ENCODE results near the gene GIPC3.

DNA sequence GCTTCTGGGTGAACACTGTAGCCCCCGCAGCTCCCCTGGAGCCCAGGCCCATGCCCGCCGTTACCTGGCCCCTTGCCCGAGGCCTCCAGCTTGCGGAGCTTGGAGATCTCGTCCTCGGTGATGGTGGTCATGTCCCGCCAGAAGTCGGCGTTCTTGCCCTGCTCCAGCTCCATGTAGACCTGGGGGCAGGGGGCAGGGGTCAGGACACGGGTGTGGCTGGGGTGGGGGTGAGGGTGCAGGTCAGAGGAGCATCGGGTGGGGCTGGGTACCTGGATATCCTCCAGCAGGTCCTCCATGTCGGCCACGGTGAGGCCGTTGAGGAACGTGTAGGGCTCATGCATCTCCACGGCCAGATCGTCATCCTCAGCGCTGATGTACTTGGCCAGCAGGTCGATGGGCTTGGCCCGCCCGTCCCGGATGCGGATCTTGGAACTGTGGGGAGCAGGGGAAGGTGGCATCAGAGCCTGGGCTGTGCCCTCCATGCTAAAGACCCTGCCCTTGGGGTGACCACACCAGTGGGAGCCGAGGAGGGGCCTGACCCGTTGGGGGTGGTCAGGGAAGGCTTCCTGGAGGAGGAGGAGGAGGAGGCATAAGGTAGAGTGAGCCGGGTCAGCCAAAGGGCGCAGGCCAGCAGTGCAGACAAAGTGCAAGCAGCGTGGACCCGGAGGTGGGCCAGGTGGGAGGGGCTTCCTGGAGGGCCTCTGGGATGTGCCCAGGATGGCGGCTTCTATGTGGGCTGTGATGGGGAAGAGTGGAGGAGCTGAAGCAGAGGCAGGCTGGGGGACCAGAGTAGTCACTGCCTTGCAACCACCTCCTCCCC lies 33.7 kb downstream of the GIPC3 start:
- TF ChIP-seq, protein P1, sequence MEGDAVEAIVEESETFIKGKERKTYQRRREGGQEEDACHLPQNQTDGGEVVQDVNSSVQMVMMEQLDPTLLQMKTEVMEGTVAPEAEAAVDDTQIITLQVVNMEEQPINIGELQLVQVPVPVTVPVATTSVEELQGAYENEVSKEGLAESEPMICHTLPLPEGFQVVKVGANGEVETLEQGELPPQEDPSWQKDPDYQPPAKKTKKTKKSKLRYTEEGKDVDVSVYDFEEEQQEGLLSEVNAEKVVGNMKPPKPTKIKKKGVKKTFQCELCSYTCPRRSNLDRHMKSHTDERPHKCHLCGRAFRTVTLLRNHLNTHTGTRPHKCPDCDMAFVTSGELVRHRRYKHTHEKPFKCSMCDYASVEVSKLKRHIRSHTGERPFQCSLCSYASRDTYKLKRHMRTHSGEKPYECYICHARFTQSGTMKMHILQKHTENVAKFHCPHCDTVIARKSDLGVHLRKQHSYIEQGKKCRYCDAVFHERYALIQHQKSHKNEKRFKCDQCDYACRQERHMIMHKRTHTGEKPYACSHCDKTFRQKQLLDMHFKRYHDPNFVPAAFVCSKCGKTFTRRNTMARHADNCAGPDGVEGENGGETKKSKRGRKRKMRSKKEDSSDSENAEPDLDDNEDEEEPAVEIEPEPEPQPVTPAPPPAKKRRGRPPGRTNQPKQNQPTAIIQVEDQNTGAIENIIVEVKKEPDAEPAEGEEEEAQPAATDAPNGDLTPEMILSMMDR (IDR thresholded peaks at IDR 0.05; ENCODE audit: low read depth, low read length): no peak
- TF ChIP-seq MYC (IDR thresholded peaks at IDR 0.05; ENCODE audit: low read depth, low read length) (no peak), POLR2A (IDR thresholded peaks at IDR 0.05; ENCODE audit: extremely low read depth, insufficient read length) (no peak), MAX (IDR thresholded peaks at IDR 0.05; ENCODE audit: low read depth, low read length) (no peak)
